Measurements from ENCODE around the gene DEPDC1B.
A peak's percentile ranks its signal among the peaks of the same experiment; 100 is the strongest.
"Not testable (repeated sequence)": the region's sequence is repeated elsewhere in the genome, so short reads cannot be mapped to it uniquely, and the experiment has no call there.

Gene DEPDC1B

GRCh38 chr5:60699288-60699608 is 718 bp downstream of the DEPDC1B start:
- DNase-seq (ENCODE audit: low read depth): no peak

GRCh38 chr5:60698336-60698735 is 1.6 kb downstream of the DEPDC1B start:
- no peak for DNase-seq (ENCODE audit: low read depth)

GRCh38 chr5:60690326-60690725 is 9.6 kb downstream of the DEPDC1B start:
- DNase-seq (ENCODE audit: low read depth): no peak

- no peak for DNase-seq (ENCODE audit: low read depth)
These were observed 11.0 kb downstream of the DEPDC1B start for GRCh38 chr5:60688980-60689379.

DNA sequence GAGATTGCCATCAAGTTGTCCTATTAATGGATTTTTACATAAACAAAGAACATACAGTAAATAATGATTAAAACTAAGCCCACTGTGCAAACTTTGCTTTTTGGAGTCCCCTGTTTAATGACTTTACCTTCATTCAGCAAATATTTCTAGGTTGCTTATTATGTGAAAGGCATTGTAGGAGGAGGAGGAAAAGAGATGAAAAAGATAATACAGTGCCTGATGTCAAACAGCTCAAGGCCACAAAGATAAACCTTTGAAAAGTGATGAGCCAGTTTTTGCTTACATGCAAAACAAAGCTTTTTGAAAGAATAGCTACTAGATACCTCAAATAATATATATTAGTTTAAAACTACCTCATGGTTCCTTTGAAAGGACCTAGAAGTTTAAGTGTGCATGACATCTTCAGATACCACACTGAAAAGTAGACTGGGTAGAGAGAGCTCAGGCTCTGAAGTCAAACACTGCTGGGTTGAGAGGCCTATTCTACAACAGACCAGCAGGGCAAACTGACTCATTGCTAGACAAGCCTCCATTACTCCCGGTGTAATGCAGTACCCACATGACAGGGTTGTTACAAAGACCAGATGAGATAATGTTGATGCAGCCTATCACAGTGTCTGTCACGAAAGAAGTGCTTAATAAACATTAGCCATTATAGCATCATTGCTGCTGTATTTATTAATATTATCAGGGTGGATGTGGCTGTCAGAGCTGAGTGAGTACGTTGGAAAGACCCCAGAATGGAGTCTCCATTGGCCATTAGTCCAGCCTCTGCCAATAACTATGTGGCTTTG is 11.8 kb downstream of the DEPDC1B start:
- DNase-seq (ENCODE audit: low read depth): no peak

GRCh38 chr5:60686157-60686556 is 13.8 kb downstream of the DEPDC1B start:
- DNase-seq (ENCODE audit: low read depth): no peak

DNA sequence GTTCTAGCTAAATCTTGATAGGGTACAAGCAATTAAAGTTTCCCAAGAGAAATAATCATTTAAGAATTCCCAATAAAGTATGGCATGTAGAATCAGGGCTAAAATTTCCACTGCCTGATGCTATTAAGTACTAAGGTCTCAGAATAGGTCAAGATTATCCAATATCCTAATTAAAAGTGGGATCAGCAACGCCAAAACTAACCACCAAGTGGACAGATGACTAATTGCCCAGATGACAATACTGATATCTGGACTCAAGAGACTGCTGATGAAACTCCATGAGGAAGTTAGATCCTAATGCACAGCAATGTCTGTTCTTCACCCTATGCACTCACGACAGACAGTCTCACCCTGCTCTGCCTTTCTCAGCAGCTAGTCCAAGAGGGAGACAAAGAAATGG is 14.3 kb downstream of the DEPDC1B start:
- no peak for DNase-seq (ENCODE audit: low read depth)

DNA sequence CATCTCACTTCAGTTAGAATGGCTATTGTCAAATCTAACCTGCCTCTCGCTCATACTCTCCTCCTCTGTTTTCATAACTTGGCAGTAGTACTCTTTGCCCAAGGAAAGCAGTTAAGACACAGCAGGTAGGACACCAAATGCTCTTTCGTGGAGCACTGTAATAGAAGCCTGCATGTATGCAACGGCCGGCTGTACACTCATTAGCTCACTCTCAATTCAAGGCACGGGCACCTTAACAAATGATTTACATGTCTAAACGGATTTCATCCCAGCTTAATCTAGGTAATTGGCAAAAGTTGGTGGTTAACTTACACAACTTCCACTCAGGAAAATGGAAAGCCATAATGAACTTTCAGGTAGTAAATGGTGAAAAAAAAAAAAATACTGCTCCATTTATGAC is 14.9 kb downstream of the DEPDC1B start:
- DNase-seq (ENCODE audit: low read depth): no peak

GRCh38 chr5:60682007-60682406 is 18.0 kb downstream of the DEPDC1B start:
- not testable (repeated sequence) for DNase-seq (ENCODE audit: low read depth)

GRCh38 chr5:60679816-60680215 is 20.1 kb downstream of the DEPDC1B start:
- no peak for DNase-seq (ENCODE audit: low read depth)

DNA sequence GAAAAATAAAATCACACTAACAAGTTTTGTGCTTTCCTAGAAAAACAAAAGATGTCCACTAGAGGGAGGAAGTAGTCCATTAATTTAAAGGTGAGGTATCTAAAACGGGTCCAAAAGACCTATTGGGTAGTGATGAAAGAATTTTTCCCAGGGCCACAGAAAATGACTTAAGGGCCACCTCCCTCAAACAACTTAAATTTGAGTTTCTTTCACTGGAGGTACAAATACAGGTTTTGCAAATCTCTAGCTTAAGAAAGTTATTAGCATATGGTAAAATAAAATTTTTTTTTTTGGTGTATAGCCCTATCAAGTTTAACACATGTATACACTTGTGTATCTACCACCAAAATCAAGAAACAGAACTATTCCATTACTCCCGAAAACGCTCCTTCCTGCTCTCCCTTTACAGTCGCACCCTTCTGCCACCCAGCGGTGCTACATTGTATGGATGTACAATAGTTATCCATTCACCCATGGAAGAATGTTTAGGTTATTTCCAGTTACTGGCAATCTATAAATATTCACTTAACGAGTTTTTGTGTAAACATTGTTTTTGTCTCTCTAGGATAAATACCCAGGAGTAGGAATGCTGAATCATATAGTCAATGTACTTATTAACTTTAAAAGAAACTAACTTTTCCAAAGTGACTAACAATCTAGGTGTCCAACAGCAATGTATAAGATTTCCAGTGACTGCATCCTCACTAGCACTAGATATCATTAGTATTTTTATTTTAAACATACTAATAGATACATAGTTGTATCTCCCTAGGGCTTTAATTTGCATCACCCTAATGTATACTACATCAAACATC is 21.9 kb downstream of the DEPDC1B start:
- no peak for DNase-seq (ENCODE audit: low read depth)

DNA sequence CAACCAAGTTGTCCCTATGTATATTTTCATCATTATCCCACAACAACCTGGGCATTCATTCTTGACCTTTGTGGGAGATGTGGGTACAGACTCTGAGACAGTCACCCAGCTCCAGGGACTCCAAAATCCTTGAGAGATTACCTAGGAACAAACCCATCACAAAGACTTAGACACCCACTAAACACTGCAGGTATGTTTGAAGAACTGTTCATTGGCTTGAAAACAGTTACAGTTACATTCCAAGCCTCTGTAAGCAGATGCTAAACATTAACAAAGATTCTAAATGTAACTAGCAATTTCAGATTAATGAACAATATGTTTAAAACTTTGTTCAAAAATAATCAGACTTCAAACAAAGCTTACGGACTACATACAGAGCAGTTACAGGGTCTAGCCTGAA is 24.7 kb downstream of the DEPDC1B start:
- DNase-seq (ENCODE audit: low read depth): no peak

GRCh38 chr5:60674251-60675069 is 25.5 kb downstream of the DEPDC1B start:
- DNase-seq (ENCODE audit: low read depth): no peak

- no peak for DNase-seq (ENCODE audit: low read depth)
These were observed 26.6 kb downstream of the DEPDC1B start for GRCh38 chr5:60673334-60673733.

- no peak for DNase-seq (ENCODE audit: low read depth)
These were observed 27.2 kb downstream of the DEPDC1B start for GRCh38 chr5:60672693-60673264.

DNA sequence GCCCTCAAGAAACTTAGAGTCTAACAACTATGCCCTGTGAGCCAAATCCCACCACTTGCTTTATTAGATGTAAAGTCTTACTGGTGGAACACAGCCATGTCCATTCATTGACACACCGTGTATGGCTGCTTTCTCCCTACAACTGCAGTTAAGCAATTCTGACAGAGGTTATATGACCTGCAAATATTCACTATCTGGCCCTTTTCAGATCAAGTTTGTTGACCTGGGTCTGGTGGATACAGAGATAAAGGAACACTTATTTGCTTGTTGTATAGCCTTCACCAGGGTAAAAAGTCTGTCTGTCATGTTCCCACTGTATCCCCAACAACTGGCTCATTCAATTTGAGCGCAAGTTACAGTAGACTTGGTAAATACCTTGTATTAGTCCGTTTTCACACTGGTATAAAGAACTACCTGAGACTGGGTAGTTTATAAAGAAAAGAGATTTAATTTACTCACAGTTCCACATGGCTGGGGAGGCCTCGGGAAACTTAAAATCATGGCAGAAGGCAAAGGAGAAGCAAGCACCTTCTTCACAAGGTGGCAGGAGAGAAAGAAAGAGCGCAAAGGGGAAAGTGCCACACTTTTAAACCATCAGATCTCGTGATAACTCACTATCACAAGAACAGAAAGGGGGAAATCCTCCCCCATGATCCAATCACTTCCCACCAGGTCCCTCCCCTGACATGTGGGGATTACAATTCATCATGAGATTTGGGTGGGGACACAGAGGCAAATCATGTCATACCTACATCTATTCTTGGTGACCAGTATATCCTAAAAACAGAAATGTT is 27.9 kb downstream of the DEPDC1B start:
- no peak for DNase-seq (ENCODE audit: low read depth)

DNA sequence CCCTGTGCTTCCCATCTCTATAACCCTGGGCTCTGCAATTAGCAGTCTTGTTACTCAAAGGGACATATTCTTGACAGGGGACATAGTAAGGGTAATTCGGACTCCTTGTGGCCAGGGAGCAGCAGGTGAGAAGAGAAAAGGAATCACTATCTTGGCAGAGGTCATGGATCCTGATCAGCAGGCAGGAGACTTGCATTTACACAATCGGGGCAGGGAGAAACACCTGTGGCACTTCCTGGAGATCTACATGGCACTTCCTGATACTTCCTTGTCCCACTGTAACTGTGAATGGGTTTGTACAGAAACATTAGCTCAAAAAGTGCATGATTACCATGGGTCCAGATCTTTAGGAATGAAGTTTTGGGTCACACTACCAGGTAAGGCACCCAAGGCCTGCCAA is 29.2 kb downstream of the DEPDC1B start:
- no peak for DNase-seq (ENCODE audit: low read depth)

DNA sequence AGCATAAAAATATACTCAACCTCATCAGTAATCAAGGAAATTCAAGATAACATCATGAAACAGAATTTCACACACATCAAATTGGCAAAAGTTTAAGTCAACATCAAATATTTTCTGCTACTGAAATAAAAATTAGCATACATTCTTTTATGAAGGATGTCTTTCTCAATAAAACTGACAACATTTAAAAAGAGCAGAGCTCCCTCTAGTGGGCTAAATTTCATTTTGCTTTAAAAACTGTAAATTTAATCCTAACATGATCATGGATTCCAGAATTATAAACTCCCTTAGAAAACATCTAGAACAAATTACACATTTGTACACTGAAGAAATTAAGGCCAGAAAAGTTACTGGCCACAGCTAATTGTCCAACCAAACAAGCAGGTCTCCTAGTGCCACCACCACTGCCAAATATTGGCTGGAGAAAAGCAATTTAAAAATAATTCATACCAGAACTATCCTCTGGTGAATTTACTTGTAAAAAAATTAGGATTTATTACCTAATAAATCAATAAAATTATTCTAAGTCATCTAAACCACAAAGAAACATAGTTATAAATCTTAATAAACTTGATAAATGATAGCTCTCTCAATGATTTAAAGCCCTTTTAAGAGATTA is 31.2 kb downstream of the DEPDC1B start:
- no peak for DNase-seq (ENCODE audit: low read depth)

DNA sequence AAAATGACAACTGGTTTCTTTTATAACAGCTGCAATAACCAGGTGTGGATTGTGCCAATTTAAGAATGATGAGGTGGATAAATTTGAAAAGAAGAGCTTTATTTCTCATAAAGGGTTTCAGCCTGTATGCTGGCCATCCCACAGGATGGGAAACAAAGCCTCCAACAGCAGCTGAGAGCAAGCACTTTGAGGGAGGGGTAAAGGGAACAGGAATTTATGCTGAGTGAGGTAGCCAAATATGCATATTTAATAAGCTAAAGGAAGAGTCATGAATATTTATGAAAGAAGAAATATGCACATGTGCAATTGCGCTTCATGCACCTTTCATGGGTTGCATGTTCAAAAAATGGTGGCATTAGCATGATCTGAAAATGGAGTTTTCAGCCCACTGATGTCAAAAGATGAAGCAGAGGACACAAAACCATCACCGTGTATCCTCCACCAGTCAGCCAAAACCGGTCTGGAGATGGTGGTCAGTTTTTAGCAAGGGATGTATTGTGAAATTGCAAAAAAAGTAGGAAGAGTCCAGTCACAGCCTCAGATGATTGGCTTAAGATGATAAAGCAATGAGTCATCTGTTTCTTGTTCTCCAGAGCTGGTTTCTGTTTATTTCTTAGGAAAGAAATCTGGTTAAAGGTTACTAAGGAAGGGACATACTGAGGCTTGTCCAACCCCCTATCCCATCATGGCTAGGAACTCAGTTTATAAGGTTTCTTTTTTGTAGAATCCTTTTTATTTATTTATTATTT is 47.9 kb downstream of the DEPDC1B start:
- peak; percentile 72 for DNase-seq (ENCODE audit: low read depth)

GRCh38 chr5:60649288-60649917 is 50.6 kb downstream of the DEPDC1B start:
- peak; percentile 16 for DNase-seq (ENCODE audit: low read depth)
